H1 (cell line): ENCODE data around the gene AHCY. TPM values are rescaled to one million over a fixed set of nuclear protein-coding genes. Genes with fewer than 3 reads are reported as not detected.
A peak's percentile ranks its signal among the peaks of the same experiment; 100 is the strongest.

ENCODE experiments used
- CTCF ChIA-PET: fragments of 300-600 bp; sonication (Branson Sonifier 250); formaldehyde crosslinking; loops from one replicate; lab custom pipeline; 2021; ENCODE audit not compliant: partially characterized antibody; lab: Charles Lee
- POLR2A ChIA-PET: fragments of 300-600 bp; sonication (Branson Sonifier 250); formaldehyde crosslinking; loops from one replicate; lab custom pipeline; 2021; ENCODE audit warnings: inconsistent platforms; ENCODE audit not compliant: partially characterized antibody; lab: Charles Lee
- DNase-seq, 2 experiments: peaks; one replicate each; pipeline versions ENCODE4 v3.0.0 to v3.0.0-alpha.2; 2010 to 2022; ENCODE audit warnings: low spot score in 2 of 2, low read depth in 1 of 2, mixed read lengths in 1 of 2
- FAIRE-seq: peaks from 2 replicates; lab custom pipeline; 2011; peaks lifted over from hg19 to GRCh38; lab: Jason Lieb, UNC
- H2AFZ ChIP-seq: 2 replicates; pipeline ENCODE4 v1.8.1; 2012; ENCODE audit warnings: low read length, inconsistent platforms
- H2AK5ac ChIP-seq: 2 replicates; pipeline ENCODE4 v1.6.1; 2013; ENCODE audit warnings: low read depth, low read length
- H2BK120ac ChIP-seq: replicated peaks from 2 replicates; pipeline ENCODE3; 2013; ENCODE audit warnings: low read depth, low read length, inconsistent platforms
- H2BK12ac ChIP-seq: 2 replicates; pipeline ENCODE4 v1.6.1; 2013; ENCODE audit warnings: low read depth, low read length
- H2BK15ac ChIP-seq: 2 replicates; pipeline ENCODE4 v1.6.1; 2013; ENCODE audit warnings: low read length
- H2BK20ac ChIP-seq: 2 replicates; pipeline ENCODE4 v1.6.1; 2013; ENCODE audit warnings: low read length
- H2BK5ac ChIP-seq: 2 replicates; pipeline ENCODE4 v1.6.1; 2013; ENCODE audit warnings: low read depth, low read length
- H3K14ac ChIP-seq: 2 replicates; pipeline ENCODE4 v1.6.1; 2013; ENCODE audit warnings: inconsistent platforms; ENCODE audit not compliant: insufficient read length
- H3K18ac ChIP-seq: 2 replicates; pipeline ENCODE4 v1.6.1; 2013; ENCODE audit warnings: low read length; ENCODE audit errors: extremely low read depth
- H3K23ac ChIP-seq: 2 replicates; pipeline ENCODE4 v1.6.1; 2013; ENCODE audit warnings: inconsistent platforms; ENCODE audit not compliant: insufficient read length
- H3K23me2 ChIP-seq: 2 replicates; pipeline ENCODE4 v1.6.1; 2013; ENCODE audit warnings: low read depth, low read length
- H3K27ac ChIP-seq: 2 replicates; pipeline ENCODE4 v1.6.1; 2011; ENCODE audit warnings: low read depth, low read length, inconsistent platforms
- H3K27me3 ChIP-seq, 4 experiments: replicated peaks in 1 of 4; 1 replicate in 1 of 4; 2 replicates in 3 of 4; pipeline versions ENCODE4 v1.6.1 to v1.8.1; 2011 to 2013; ENCODE audit warnings: low read length in 3 of 4, mild to moderate bottlenecking in 3 of 4, inconsistent platforms in 2 of 4, mixed read lengths in 2 of 4, moderate library complexity in 1 of 4; ENCODE audit not compliant: control insufficient read depth in 3 of 4, insufficient read depth in 3 of 4; ENCODE audit errors: extremely low read depth in 1 of 4
- H3K36me3 ChIP-seq, 4 experiments: 2 replicates each; pipeline versions ENCODE4 v1.6.1 to v1.8.1; 2011 to 2013; ENCODE audit warnings: mild to moderate bottlenecking in 4 of 4, low read length in 3 of 4, moderate library complexity in 2 of 4, control low read depth in 1 of 4, inconsistent platforms in 1 of 4; ENCODE audit not compliant: insufficient read depth in 4 of 4, control insufficient read depth in 2 of 4
- H3K4ac ChIP-seq: replicated peaks from 2 replicates; pipeline ENCODE3; 2013; ENCODE audit warnings: low read length, low read depth, mixed read lengths, inconsistent platforms; ENCODE audit not compliant: insufficient read length
- H3K4me1 ChIP-seq, 4 experiments: replicated peaks in 1 of 4; 1 replicate in 1 of 4; 2 replicates in 3 of 4; pipeline versions ENCODE4 v1.6.1 to v1.8.1; 2011 to 2013; ENCODE audit warnings: low read length in 3 of 4, inconsistent platforms in 2 of 4, mixed read lengths in 1 of 4; ENCODE audit not compliant: insufficient read depth in 4 of 4, control insufficient read depth in 3 of 4
- H3K4me2 ChIP-seq, 2 experiments: 2 replicates each; pipeline versions ENCODE4 v1.6.1 to v1.8.1; 2011 to 2013; ENCODE audit warnings: low read depth in 2 of 2, low read length in 2 of 2, control low read depth in 1 of 2, inconsistent platforms in 1 of 2, mild to moderate bottlenecking in 1 of 2; ENCODE audit not compliant: insufficient read depth in 1 of 2
- H3K4me3 ChIP-seq, 4 experiments: fragments of 200-600, 300-600 bp in 1 of 4; sonication (generic), shearing (Covaris generic), sonication (Bioruptor Twin) in 1 of 4; 2 replicates each; pipeline versions ENCODE4 v1.5.1 to v1.8.1; 2011 to 2016; ENCODE audit warnings: low read length in 4 of 4, low read depth in 3 of 4, control low read depth in 2 of 4, inconsistent platforms in 2 of 4, mild to moderate bottlenecking in 2 of 4, mixed read lengths in 1 of 4, moderate library complexity in 1 of 4; ENCODE audit not compliant: insufficient read depth in 2 of 4; ENCODE audit errors: extremely low read depth in 1 of 4
- H3K56ac ChIP-seq: replicated peaks from 2 replicates; pipeline ENCODE3; 2013; ENCODE audit warnings: low read depth, mild to moderate bottlenecking, mixed read lengths, low read length, inconsistent platforms; ENCODE audit not compliant: insufficient read length
- H3K79me1 ChIP-seq: 2 replicates; pipeline ENCODE4 v1.6.1; 2013; ENCODE audit warnings: low read depth, low read length, control low read depth
- H3K79me2 ChIP-seq, 2 experiments: 2 replicates each; pipeline versions ENCODE4 v1.6.1 to v1.8.1; 2012 to 2013; ENCODE audit warnings: low read length in 2 of 2, mild to moderate bottlenecking in 2 of 2, inconsistent platforms in 1 of 2; ENCODE audit not compliant: insufficient read depth in 2 of 2, control insufficient read depth in 1 of 2
- H3K9ac ChIP-seq, 4 experiments: replicated peaks in 1 of 4; 1 replicate in 1 of 4; 2 replicates in 3 of 4; pipeline versions ENCODE4 v1.6.1 to v1.8.1; 2011 to 2013; ENCODE audit warnings: low read depth in 3 of 4, low read length in 3 of 4, control low read depth in 2 of 4, mild to moderate bottlenecking in 2 of 4, moderate library complexity in 2 of 4, inconsistent platforms in 1 of 4; ENCODE audit errors: extremely low read depth in 1 of 4
- H3K9me3 ChIP-seq, 2 experiments: 2 replicates each; pipeline versions ENCODE4 v1.6.1 to v1.8.1; 2012 to 2013; ENCODE audit warnings: mild to moderate bottlenecking in 2 of 2, moderate library complexity in 2 of 2, control low read depth in 1 of 2, inconsistent platforms in 1 of 2, low read depth in 1 of 2, low read length in 1 of 2, mixed read lengths in 1 of 2; ENCODE audit not compliant: insufficient read depth in 2 of 2
- H4K20me1 ChIP-seq, 2 experiments: replicated peaks in 1 of 2; 2 replicates each; pipeline versions ENCODE3 to v1.8.1; 2011 to 2013; ENCODE audit warnings: inconsistent platforms in 2 of 2, low read length in 2 of 2, mild to moderate bottlenecking in 1 of 2; ENCODE audit not compliant: insufficient read depth in 2 of 2, control insufficient read depth in 1 of 2
- H4K5ac ChIP-seq: 2 replicates; pipeline ENCODE4 v1.6.1; 2013; ENCODE audit warnings: low read length, low read depth, mixed read lengths, inconsistent platforms; ENCODE audit not compliant: insufficient read length
- H4K8ac ChIP-seq: 2 replicates; pipeline ENCODE4 v1.8.0; 2013; ENCODE audit warnings: mild to moderate bottlenecking, moderate library complexity, low read length, inconsistent platforms; ENCODE audit not compliant: insufficient read depth; ENCODE audit errors: extremely low read depth
- H4K91ac ChIP-seq: replicated peaks from 2 replicates; pipeline ENCODE3; 2013; ENCODE audit warnings: low read length, mixed read lengths, inconsistent platforms; ENCODE audit not compliant: insufficient read length
- RNF2 ChIP-seq: fragments of 200-900, 300-1000 bp; sonication (generic); IDR thresholded peaks from 2 replicates; pipeline ENCODE4 v1.7.1; 2016; ENCODE audit warnings: borderline replicate concordance, low read depth, mild to moderate bottlenecking, antibody characterized with exemption, low read length; ENCODE audit not compliant: poor library complexity, severe bottlenecking; ENCODE audit errors: missing control alignments
- WGBS, 2 experiments: shearing (Covaris generic) in 1 of 2; methylation state at CpG; one replicate each; pipeline versions ENCODE4 v1.1.6 to v1.1.7; 2013 to 2015; ENCODE audit warnings: low lambda C conversion rate in 2 of 2, mixed read lengths in 2 of 2, inconsistent platforms in 1 of 2, low coverage in 1 of 2, missing lambda C conversion rate in 1 of 2; ENCODE audit not compliant: insufficient replicate concordance in 2 of 2, insufficient coverage in 1 of 2, insufficient read length in 1 of 2; ENCODE audit errors: extremely low coverage in 1 of 2, missing lambda C conversion rate in 1 of 2; 5-methylcytosine and 5-hydroxymethylcytosine counted together
- polyA plus RNA-seq, 7 experiments: library from polyadenylated mRNA; depleted of rRNA in 3 of 7; stranded (reverse) in 5 of 7; unstranded in 2 of 7; fragments of >200 nt in 5 of 7; fragments of 200-250 nt in 2 of 7; gene quantifications; 1 replicate in 5 of 7; 2 replicates in 1 of 7; 4 replicates in 1 of 7; pipeline versions ENCODE4 v1.2.1 to v1.2.3, GENCODE V29; 2011 to 2013; ENCODE audit warnings: missing spikeins in 2 of 7, mixed read lengths in 2 of 7
- total RNA-seq: library from RNA; stranded (reverse); fragmentation: NEBNext Ultra II Directional; extraction: Animal tissue kit (Norgen Biotek cat#: 25700); gene quantifications from 2 replicates; pipeline ENCODE4 v1.2.1, GENCODE V29; 2021

AHCY gene
- total and polyA plus RNA-seq, 2 of the 8 experiments (the other 6 are each of a cell fraction or from before 2014, with no cell fraction given): 404 to 638 TPM

GRCh38 chr20:34312024-34312460, 8.9 kb upstream of the AHCY start:
- no peak overlapping the region for H3K18ac ChIP-seq
- no peaks in the 10 kb centered on the region for H4K20me1 ChIP-seq
- H3K27ac ChIP-seq: no peak overlapping the region
- H3K4me3 ChIP-seq: peak overlapping the region; percentile 1 to 67 (median 51); a peak in 7 of 8 replicates
- H3K27me3 ChIP-seq: peaks cover 0 to 8% (median 7%) of the 10 kb centered on the region in 4 experiments; a peak in 5 of 7 replicates
- H3K4ac ChIP-seq: no peak overlapping the region
- FAIRE-seq (no peak), DNase-seq (peak in 1 of 2 experiments; percentile 74)
- no peaks in the 10 kb centered on the region for H3K79me1 ChIP-seq
- H4K91ac ChIP-seq: no peak overlapping the region
- no peak overlapping the region for H3K14ac ChIP-seq
- H3K4me1 ChIP-seq: peaks cover 0 to 3% (median 0%) of the 10 kb centered on the region in 4 experiments; a peak in 2 of 7 replicates
- H2AFZ ChIP-seq: no peak overlapping the region
- H2BK120ac ChIP-seq: no peak overlapping the region
- no peak overlapping the region for H2AK5ac ChIP-seq
- TF ChIP-seq RNF2: no peak
- no peak overlapping the region for H4K5ac ChIP-seq
- H2BK5ac ChIP-seq: no peak overlapping the region
- H3K9ac ChIP-seq: no peak overlapping the region
- no peak overlapping the region for H3K23ac ChIP-seq
- H2BK15ac ChIP-seq: no peak overlapping the region
- POLR2A ChIA-PET: interaction anchor here (1.0 to 2.8 kb wide), 8 partner anchors 10 to 211 kb away, joined by 3 to 29 read pairs (median 6); partner anchors contain the start of genes AHCY, DYNLRB1, EIF2S2 and ITCH
- H4K8ac ChIP-seq: 0 out of 2 replicates have a peak overlapping the region, but pooled peaks have one; percentile 48
- H3K9me3 ChIP-seq: no peaks in the 10 kb centered on the region
- no peaks in the 10 kb centered on the region for H3K79me2 ChIP-seq
- CTCF ChIA-PET: interaction anchor here (0.6 to 4.5 kb wide), 85 partner anchors 8 to 733 kb away, joined by 3 to 50 read pairs (median 7); partner anchors contain the start of genes AHCY, DYNLRB1 and ITCH
- no peaks in the 10 kb centered on the region for H3K36me3 ChIP-seq
- H2BK20ac ChIP-seq: no peak overlapping the region
- peak overlapping the region; percentile 6 to 79 for H3K4me2 ChIP-seq
- H3K23me2 ChIP-seq: peaks cover 6% of the 10 kb centered on the region; the same call in 1 of the 2 replicates
- H3K56ac ChIP-seq: no peak overlapping the region
- WGBS, 2 experiments: 8% methylated on average over 11 of the region's 11 CpGs; no CpG with 5 or more reads in 1 of the 2 experiments
- no peak overlapping the region for H2BK12ac ChIP-seq
